ENCODE measurements around the gene ZNF507.

DNA sequence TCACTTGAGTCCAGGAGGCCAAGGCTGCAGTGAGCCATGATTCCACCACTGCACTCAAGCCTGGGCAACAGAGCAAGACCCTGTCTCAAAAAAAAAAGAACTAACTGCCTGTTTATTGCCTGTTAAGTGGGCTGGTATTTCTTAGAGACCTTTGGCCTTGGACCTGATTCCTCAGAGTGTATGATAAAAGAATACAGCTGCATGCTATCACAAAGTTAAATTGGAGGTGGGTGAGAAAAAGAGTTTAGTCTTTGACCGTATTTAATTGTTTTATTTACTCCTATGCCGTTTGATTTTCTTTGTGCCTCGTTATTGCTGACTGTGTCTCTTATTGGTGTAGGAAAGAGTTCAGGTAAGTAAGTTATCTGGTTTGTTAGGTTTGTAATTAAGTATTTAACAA, 34.9 kb downstream of the ZNF507 start:
- TF ChIP-seq LEF1 (IDR thresholded peaks at IDR 0.05; ENCODE audit: borderline replicate concordance) (no peak), ZNF384 (IDR thresholded peaks at IDR 0.05) (no peak), SUZ12 (IDR thresholded peaks at IDR 0.05) (no peak), SP1 (IDR thresholded peaks at IDR 0.05) (no peak), FOXM1 (IDR thresholded peaks at IDR 0.05; ENCODE audit: borderline replicate concordance) (no peak), FOXA1 (IDR thresholded peaks at IDR 0.05) (no peak), NFRKB (IDR thresholded peaks at IDR 0.05) (no peak), FOXK2 (IDR thresholded peaks at IDR 0.05) (no peak)

All from HEK293T (cell line).